ENCODE data around the gene PCDHGA1. TPM values are rescaled to one million over a fixed set of nuclear protein-coding genes. Genes with fewer than 3 reads are reported as not detected.
A peak's percentile ranks its signal among the peaks of the same experiment; 100 is the strongest.

Gene PCDHGA1
- polyA plus RNA-seq, 1 donor from 2014 or later: not detected

GRCh38 chr5:141504216-141504615 lies 173.9 kb downstream of the PCDHGA1 start:
- H3K36me3 Mint-ChIP-seq: peaks cover 2% of the 10 kb centered on the region
- H3K4me1 Mint-ChIP-seq: peaks cover 22 to 24% (median 22%) of the 10 kb centered on the region in 3 donors
- H3K27ac Mint-ChIP-seq: no peak overlapping the region
- no peaks in the 10 kb centered on the region for H3K9me3 Mint-ChIP-seq
- no peaks in the 10 kb centered on the region for H3K27me3 Mint-ChIP-seq
- H3K4me3 Mint-ChIP-seq: no peak overlapping the region

DNA sequence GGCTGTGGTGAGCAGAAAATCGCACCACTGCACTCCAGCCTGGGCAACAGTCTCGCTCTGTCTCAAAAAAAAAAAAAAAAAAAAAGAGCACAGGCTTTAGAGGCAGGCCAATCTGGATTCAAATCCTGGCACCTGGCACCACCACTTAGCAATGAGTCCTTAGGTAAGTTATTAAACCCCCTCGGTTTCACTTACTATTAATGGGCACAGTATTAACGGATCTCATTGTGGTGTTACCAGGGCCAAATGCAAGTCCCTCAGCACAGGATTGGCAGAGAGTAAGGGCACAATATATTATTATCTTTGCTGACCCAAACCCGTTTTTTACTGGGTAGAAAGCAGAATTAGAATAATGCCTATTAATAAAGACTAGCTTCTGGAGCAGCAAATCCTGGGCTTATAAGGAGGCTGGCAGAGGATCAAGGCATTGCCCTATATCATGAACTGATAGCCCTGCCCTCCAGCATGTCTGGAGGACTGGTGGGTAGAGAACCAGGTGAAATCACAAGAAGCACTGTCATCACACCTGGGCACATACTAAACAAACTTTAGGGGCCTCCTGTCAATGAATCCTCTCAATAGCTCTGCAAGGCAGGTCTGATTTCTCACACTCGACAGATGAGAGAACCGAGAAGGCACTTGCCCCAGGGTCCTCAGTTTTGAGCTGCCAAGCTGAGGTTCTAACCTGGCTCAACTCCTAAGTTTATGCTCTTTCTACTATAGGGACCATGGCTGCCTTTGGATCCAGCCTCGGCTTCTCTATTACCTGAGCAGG lies 176.3 kb downstream of the PCDHGA1 start:
- peaks cover 41 to 45% (median 41%) of the 10 kb centered on the region in 3 donors for H3K4me1 Mint-ChIP-seq
- H3K27ac Mint-ChIP-seq: peak overlapping the region in 2 of 3 donors; percentile 18 to 34

GRCh38 chr5:141507387-141508091 lies 177.2 kb downstream of the PCDHGA1 start:
- Mint-ChIP-seq H3K4me3 (peak overlapping the region in 3 of 4 donors; percentile 45 to 92 (median 90)), H3K36me3 (no peaks in the 10 kb centered on the region), H3K27ac (peak overlapping the region; percentile 18 to 64 (median 34)), H3K4me1 (peaks cover 44 to 50% (median 47%) of the 10 kb centered on the region in 3 donors), H3K9me3 (no peaks in the 10 kb centered on the region), H3K27me3 (no peaks in the 10 kb centered on the region)

More for the DNA sequence above, 176.3 kb downstream of the PCDHGA1 start:
- Mint-ChIP-seq H3K27me3 (no peaks in the 10 kb centered on the region), H3K36me3 (no peaks in the 10 kb centered on the region), H3K4me3 (peak overlapping the region in 1 of 4 donors; percentile 45), H3K9me3 (no peaks in the 10 kb centered on the region)

DNA sequence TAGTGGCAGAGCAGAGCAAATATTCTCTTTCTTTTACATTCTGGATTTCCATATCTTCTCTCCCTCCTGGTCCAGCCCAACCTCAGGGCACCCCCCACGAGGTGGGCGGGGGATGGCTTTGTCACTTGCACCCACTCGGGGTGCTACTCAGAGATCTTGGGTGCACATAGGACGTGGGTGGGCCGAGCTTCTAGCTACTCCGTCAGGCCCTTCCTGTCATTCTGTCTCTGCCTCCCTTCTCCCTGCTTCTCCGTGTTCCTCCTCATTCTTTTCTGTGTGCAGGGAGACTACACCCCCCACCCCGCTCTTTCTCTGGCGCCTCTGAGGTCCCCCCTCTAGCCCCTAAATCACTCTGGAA lies 178.1 kb downstream of the PCDHGA1 start:
- Mint-ChIP-seq H3K27ac (peak overlapping the region; percentile 18 to 64 (median 34)), H3K4me1 (peaks cover 44 to 56% (median 50%) of the 10 kb centered on the region in 3 donors), H3K4me3 (peak overlapping the region in 2 of 4 donors; percentile 63 to 92), H3K9me3 (no peaks in the 10 kb centered on the region), H3K36me3 (no peaks in the 10 kb centered on the region), H3K27me3 (peaks cover 2% of the 10 kb centered on the region)

- peak overlapping the region; percentile 44 to 92 (median 67) for H3K4me3 Mint-ChIP-seq
- H3K36me3 Mint-ChIP-seq: no peaks in the 10 kb centered on the region
- no peaks in the 10 kb centered on the region for H3K9me3 Mint-ChIP-seq
- H3K4me1 Mint-ChIP-seq: peaks cover 49 to 54% (median 53%) of the 10 kb centered on the region in 3 donors
- peak overlapping the region in 1 of 3 donors; percentile 83 for H3K27ac Mint-ChIP-seq
- peaks cover 2% of the 10 kb centered on the region for H3K27me3 Mint-ChIP-seq
Observed at GRCh38 chr5:141508798-141509611, 178.7 kb downstream of the PCDHGA1 start.

DNA sequence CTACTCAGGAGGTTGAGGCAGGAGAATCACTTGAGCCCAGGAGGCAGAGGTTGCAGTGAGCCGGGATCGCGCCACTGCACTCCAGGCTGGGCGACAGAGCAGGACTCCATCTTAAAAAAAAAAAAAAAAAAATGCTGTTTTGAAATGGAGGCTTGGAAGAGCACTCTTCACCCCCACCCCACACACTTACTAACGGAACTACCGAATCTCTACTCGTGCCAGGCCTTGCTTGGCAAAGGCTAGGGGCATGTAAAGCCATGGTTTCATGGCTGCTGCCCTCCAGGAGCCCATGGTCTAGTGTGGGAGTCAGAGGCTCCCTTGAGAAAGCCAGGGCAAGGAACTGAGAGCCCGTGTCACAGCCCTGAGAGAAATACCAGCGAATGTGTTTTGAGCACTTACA lies 179.8 kb downstream of the PCDHGA1 start:
- Mint-ChIP-seq H3K4me3 (peak overlapping the region in 3 of 4 donors; percentile 71 to 92 (median 71)), H3K4me1 (peaks cover 54 to 64% (median 60%) of the 10 kb centered on the region in 3 donors), H3K27ac (peak overlapping the region; percentile 73 to 88 (median 87)), H3K27me3 (peaks cover 2% of the 10 kb centered on the region), H3K36me3 (no peaks in the 10 kb centered on the region), H3K9me3 (no peaks in the 10 kb centered on the region)

- Mint-ChIP-seq H3K36me3 (no peaks in the 10 kb centered on the region), H3K4me3 (peak overlapping the region; percentile 71 to 92 (median 78)), H3K9me3 (no peaks in the 10 kb centered on the region), H3K4me1 (peaks cover 57 to 68% (median 65%) of the 10 kb centered on the region in 3 donors), H3K27ac (peak overlapping the region; percentile 87 to 89 (median 88)), H3K27me3 (peaks cover 2% of the 10 kb centered on the region)
Observed at GRCh38 chr5:141510850-141511601, 180.7 kb downstream of the PCDHGA1 start.

GRCh38 chr5:141511771-141512325 lies 181.5 kb downstream of the PCDHGA1 start:
- H3K27ac Mint-ChIP-seq: peak overlapping the region; percentile 63 to 88 (median 87)
- peaks cover 53 to 69% (median 63%) of the 10 kb centered on the region in 3 donors for H3K4me1 Mint-ChIP-seq
- H3K9me3 Mint-ChIP-seq: no peaks in the 10 kb centered on the region
- peak overlapping the region; percentile 71 to 92 (median 78) for H3K4me3 Mint-ChIP-seq
- H3K27me3 Mint-ChIP-seq: peaks cover 2% of the 10 kb centered on the region
- no peaks in the 10 kb centered on the region for H3K36me3 Mint-ChIP-seq

- Mint-ChIP-seq H3K27me3 (peaks cover 2% of the 10 kb centered on the region), H3K4me1 (peaks cover 47 to 65% (median 56%) of the 10 kb centered on the region in 3 donors), H3K27ac (peak overlapping the region; percentile 48 to 87 (median 55)), H3K4me3 (peak overlapping the region; percentile 71 to 90 (median 89)), H3K36me3 (no peaks in the 10 kb centered on the region), H3K9me3 (no peaks in the 10 kb centered on the region)
Observed at GRCh38 chr5:141512390-141512910, 182.1 kb downstream of the PCDHGA1 start.

DNA sequence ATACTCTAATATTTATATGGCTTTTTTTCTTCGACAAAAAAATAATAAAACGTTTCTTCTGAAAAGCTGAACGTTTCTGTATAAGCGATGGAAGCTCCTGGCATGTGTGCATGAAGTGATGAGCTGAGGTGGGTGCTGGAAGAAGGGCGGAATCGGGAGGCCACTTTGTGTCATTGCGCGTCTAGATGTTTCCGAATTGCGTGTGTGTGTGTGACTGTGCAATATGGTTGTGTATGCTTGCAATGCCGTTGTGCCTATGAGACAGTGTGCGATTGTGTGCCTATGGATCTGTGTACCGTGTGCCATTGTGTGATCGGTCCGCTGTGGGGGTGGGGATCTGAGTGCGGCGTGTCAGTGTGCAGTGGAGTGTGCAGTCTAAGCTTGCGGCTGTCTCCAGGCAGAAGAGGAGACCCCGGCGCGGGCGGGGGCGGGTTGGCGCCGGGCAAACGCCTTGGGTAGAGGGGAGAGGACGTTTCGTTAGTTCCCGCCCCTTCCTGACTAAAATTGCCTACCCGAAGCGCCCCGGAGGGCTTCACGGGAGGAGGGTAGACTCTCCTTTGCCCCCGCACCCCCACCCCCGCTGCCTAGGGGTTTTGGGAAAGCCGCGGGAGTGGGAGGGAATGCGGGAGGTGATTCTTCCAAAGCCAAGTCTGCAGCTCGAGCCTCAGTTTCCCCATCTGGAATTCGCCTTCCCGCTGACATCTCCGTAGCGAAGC lies 182.8 kb downstream of the PCDHGA1 start:
- Mint-ChIP-seq H3K27me3 (peaks cover 2% of the 10 kb centered on the region), H3K27ac (peak overlapping the region; percentile 55 to 87 (median 71)), H3K4me3 (peak overlapping the region; percentile 89 to 90 (median 89)), H3K4me1 (peaks cover 41 to 58% (median 50%) of the 10 kb centered on the region in 3 donors), H3K9me3 (no peaks in the 10 kb centered on the region), H3K36me3 (no peaks in the 10 kb centered on the region)

DNA sequence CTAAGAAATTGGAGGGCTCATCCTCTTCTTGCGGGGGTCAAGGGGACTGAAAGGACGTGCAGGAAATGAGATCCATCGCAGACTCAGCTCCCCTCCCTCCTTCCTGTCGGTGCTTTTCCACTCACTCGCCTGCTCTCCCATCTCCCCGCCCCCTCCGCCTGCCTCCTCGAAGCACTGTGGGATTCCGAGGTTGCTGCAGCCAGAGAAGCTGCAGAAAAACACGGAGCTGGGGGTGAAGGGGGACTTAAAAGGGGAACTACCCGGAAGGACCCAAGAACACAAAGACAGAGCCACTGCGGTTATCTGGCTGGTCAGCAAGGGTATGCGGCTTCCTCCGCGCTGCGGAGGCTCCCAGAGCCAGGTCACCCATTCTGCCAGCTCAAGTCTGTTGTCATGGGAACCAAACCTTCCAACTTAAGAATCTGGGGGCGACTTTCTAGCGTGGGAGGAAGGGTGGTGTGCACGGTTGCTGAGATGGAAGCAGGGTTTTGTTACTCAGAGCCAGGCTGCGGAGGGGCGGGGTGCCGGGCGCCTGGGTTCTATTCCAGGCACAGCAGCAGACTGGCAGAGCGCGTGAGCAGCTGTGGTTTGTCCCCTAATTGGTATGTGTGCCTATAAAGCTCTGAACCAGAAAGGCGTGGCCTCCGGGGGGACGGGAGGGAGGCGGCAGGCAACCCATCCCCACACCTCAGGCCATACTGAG lies 183.5 kb downstream of the PCDHGA1 start:
- peak overlapping the region in 2 of 3 donors; percentile 79 to 95 for H3K27ac Mint-ChIP-seq
- H3K4me3 Mint-ChIP-seq: peak overlapping the region; percentile 89 to 90 (median 89)
- no peaks in the 10 kb centered on the region for H3K36me3 Mint-ChIP-seq
- H3K9me3 Mint-ChIP-seq: no peaks in the 10 kb centered on the region
- peaks cover 36 to 54% (median 46%) of the 10 kb centered on the region in 3 donors for H3K4me1 Mint-ChIP-seq
- H3K27me3 Mint-ChIP-seq: peaks cover 2% of the 10 kb centered on the region

DNA sequence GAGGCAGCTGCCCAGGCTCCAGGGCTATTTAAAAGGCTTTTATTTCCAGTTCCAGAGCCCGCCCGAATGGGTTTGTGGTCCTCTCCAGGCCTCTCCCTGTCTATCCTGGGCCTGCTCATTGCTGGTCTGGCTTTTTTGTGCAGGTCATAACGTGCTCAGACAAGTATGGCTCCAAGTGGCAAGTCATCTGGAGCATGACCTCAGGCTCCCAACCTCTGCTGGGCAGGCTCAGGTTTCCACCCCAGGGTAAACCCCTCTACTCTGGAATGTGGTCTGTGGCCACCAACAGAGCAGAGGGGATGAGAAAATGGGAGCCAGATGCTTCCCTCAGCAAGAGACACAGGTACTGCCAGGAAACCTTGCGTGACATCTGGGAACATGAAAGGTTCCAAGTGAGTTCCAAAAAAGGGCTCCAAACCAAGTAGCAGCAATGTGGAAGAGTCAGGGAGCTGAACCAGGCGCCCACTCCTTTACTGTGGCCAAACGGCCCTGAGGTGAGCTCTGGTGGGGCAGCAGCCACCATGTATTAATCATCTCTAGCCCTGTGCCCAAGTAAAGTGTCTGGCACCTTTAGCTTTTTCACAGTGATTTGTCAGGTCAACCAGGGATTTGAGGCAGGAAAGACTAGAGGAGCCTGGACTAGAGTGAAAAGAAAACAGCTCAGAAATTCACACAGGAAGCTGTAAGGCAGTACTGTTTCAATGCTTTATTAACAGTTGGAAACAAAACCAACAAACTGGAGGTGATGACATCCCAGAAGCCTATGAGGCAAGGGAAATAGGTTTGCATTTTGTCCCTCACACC lies 184.2 kb downstream of the PCDHGA1 start:
- Mint-ChIP-seq H3K4me1 (peaks cover 32 to 48% (median 42%) of the 10 kb centered on the region in 3 donors), H3K27ac (peak overlapping the region in 2 of 3 donors; percentile 63 to 79), H3K27me3 (peaks cover 2% of the 10 kb centered on the region), H3K9me3 (no peaks in the 10 kb centered on the region), H3K36me3 (no peaks in the 10 kb centered on the region), H3K4me3 (peak overlapping the region; percentile 89 to 90 (median 89))
